Measurements from ENCODE around the gene PRTFDC1. TPM values are rescaled to one million over a fixed set of nuclear protein-coding genes. Genes with fewer than 3 reads are reported as not detected.

The PRTFDC1 gene, protein sequence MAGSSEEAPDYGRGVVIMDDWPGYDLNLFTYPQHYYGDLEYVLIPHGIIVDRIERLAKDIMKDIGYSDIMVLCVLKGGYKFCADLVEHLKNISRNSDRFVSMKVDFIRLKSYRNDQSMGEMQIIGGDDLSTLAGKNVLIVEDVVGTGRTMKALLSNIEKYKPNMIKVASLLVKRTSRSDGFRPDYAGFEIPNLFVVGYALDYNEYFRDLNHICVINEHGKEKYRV
- 7.9 and 9.8 TPM in 2 replicates for total RNA-seq (2014; rRNA removed; shearing (Covaris generic); ENCODE audit: low replicate concordance)

DNA sequence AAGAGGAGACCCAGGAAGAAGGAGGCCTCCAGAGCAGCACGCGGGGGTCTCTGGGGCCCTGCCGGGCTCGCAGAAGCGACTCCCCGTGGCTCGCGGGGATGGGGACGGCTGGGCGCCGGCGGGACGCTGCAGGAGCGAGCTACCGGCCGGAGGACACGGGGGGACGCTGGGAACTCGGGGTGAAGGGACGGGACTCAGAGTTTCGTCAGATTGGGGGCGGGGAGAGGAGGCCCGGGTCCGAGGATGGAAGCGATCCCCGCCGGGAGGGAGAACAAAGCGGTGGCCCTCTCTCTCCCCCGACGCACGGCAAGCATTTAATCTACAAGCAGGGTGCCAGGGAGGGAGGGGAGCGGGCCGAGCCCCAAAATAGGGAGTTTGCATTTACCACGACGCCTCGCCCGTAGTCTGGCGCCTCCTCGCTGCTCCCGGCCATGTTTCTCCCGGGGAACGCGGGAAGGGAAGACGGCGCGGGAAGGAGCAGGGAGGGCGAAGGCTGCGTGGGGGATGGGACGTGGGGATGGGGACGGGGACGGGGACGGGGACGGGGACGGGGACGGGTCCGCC, at the start of gene PRTFDC1:
Gene PRTFDC1 (minus strand): TSS at position 464 of the 564 bp plus-strand sequence. CDS start 31 bp downstream, at position 433.
- DNase-seq (ENCODE audit: low read depth), result no peak
- in situ Hi-C loops (cut with HindIII; ENCODE audit: low pct_unique_long_range_greater_than_20kb, low sequenced_read_pairs), result no loop called here

DNA sequence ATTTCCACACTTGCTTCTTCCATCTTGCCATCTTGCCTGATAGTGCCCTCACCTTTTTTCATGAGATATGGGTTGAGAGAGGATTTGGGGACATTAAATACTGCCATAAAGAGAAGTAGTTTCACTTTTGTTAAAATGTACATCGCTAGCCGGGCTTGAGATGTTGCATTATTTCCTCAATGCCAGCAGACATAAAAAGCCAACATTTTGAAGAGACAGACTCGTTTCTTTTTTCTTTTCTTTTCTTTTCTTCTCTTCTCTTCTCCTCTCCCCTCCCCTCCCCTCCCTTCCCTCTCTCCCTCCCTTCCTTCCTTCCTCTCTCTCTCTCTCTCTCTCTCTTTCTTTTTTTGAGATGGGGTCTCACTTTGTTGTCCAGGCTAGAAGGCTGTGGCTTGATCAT, 45.6 kb upstream of the PRTFDC1 start:
- in situ Hi-C loops (cut with HindIII; ENCODE audit: low pct_unique_long_range_greater_than_20kb, low sequenced_read_pairs), result no loop called here
- DNase-seq (ENCODE audit: low read depth), result no peak

DNA sequence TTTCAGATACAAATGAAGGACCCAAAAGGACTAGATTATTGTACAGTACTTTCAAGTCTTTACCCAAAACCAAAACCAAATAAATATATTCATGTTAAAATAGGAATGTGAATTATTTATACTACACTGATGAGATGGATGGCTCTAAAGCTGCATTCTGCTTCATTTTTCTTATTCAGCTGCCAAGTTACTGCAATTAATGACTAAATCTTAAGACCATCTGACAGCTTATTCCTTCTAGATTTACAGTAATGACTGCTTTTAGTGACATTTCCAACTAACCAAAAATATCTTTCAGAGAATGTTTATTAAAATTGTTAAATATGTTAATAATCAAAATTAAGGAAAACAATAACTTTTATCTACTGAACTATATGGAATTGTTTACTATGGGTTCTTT, 42.7 kb upstream of the PRTFDC1 start:
- in situ Hi-C loops (cut with HindIII; ENCODE audit: low pct_unique_long_range_greater_than_20kb, low sequenced_read_pairs), result no loop called here
- DNase-seq (ENCODE audit: low read depth), result no peak

DNA sequence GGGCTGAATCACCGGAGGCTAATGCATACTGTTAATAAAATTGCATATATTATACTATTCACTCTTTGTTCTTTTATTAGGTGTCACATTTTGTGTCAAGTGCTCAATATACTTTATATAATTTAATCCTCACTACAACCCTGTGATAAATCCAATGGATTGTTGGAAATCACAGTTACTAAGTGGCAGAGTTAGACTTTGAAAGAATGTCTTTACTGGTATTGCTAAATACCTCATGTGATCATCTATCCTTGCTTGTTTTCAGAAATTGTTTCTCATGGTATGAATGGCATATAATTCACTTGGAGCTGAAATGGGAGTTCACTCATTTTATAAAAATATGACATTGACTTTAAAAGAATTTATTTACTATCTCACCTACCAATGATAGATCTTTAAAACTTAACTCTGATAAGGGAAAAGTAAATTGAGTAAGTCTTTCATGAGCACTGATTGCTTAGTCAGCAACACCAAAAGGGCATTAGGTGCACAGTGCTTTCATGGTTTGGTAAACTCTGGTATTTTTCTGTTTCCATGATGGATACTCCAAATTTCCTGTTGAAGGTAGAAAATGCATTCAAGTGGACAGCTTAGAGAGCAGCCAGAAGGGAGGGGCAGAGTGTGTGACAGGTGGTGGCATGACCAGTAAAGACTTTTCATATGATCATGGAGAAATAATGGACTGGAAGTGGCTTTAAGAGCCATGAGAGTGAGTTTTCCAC, 41.0 kb upstream of the PRTFDC1 start:
- peak; percentile 56 for DNase-seq (ENCODE audit: low read depth)
- in situ Hi-C loops (cut with HindIII; ENCODE audit: low pct_unique_long_range_greater_than_20kb, low sequenced_read_pairs), result no loop called here

DNA sequence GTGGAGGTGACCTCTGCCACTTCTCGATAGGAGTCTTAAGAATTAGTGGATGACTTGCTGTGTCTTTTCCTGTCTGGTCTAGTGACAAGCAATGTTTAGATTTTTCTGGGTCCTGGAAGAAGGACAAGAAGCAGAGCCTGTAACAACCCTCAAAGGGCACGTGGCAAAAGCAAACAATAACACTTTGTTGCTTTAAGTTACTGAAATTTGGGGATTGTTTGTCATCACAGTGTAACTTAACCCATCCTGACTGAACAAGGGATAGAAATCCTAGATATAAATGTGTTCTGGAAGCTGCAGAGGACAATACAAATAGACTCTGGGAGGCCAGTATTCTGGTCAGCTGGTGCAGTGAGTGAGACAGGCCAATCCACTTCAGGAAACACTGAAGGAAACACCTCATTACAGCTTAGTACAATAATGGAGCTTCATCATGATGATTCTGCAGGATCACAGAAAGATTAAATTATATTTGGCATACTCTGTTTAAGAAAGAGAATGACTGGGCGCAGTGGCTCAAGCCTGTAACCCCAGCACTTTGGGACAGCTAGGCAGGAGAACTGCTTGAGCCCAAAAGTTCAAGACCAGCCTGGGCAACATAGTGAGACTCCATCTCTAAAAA, 40.2 kb upstream of the PRTFDC1 start:
- in situ Hi-C loops (cut with HindIII; ENCODE audit: low pct_unique_long_range_greater_than_20kb, low sequenced_read_pairs), result no loop called here
- DNase-seq (ENCODE audit: low read depth), result peak; percentile 7

DNA sequence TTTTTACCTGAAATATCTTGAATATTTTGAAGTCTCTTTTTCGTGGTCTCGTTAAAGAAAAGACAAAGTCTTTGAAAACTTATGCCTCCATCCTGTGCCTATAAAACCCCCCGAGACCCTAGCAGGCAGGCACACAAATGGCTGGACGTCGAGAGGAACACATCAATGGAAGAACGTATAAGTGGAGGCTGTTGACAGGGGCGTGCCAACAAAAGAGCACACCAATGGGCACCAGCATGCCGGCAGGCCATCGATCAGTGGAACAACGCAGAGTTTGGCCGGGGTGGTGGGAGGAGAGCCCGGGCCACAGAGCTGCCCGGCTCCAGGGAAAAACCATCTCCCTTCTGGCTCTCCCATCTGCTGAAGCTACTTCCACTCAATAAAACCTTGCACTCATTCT, 38.9 kb upstream of the PRTFDC1 start:
- in situ Hi-C loops (cut with HindIII; ENCODE audit: low pct_unique_long_range_greater_than_20kb, low sequenced_read_pairs), result no loop called here
- no peak for DNase-seq (ENCODE audit: low read depth)

DNA sequence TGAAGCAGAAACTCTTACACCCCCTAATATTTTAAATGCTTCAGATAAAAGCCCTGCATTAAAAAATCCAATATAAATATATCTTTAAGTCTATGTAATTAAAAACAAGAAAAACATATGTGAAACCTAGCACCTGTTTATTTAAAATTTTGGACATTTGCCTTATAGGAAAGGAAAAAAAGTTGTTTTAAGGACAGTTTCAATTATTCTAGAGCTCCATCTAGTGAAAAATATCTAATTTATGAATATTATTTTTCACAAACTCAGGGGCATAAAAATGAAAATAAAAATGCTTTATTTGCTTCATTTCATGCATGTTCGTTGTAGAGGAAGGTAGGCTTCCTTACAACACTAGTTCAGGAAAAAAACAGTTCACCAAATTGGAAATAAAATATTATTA, 37.5 kb upstream of the PRTFDC1 start:
- DNase-seq (ENCODE audit: low read depth), result no peak
- in situ Hi-C loops (cut with HindIII; ENCODE audit: low pct_unique_long_range_greater_than_20kb, low sequenced_read_pairs), result no loop called here

DNA sequence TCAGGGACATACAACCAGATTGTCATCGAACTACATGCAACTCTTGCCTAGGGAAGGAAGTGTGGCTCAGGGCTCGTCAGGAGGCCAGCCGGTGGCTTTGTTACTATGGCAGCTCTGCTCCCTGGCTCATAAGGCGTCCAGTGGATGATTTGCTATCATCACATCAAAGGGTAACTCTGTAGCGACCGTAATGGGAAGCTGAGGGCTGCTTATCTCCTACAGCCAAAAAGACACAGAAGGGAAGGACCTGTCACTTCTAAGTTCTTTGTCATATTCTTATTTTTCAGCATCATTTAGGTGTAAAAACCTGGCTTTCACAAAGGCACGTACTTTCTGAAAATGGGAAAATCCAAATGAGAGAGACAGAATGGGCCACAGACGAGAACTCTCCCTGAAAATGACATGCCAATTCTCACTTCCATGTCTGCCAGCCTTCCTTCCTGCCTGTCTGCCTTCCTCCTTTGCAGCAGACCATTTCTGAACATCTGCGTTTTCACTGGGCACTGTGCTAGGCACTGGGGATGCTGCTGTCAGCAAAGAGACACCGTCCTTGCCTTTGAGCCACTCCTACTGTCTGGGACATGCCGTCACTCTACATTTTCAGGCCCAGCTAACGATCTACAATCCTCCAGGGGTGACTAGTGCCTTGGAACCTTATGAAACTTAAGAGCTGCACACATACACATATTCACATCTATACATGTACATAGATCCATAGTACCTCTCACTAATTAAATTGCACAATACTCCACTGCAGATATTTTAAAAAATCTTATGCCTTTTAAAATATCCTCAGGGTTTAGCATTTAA, 36.6 kb upstream of the PRTFDC1 start:
- no peak for DNase-seq (ENCODE audit: low read depth)
- in situ Hi-C loops (cut with HindIII; ENCODE audit: low pct_unique_long_range_greater_than_20kb, low sequenced_read_pairs), result no loop called here

DNA sequence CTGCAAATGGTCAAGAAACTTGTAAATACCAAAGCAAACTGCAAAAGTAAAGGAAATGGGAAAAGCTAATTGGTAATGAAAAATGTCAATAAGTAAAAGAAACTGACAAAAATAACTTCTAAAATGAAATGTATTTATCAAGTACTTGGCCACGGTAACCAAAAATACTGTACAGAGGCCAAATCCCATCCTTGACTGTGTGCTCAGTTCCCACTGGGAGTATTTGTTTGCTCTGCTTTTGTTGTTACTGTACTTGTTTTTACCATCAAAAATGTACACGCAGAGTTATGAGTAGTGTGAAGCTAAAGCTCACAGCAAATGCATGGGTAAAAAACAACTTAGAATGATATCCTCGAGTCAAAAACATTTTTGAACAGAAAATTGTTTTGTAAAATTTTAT, 32.5 kb upstream of the PRTFDC1 start:
- in situ Hi-C loops (cut with HindIII; ENCODE audit: low pct_unique_long_range_greater_than_20kb, low sequenced_read_pairs), result no loop called here
- DNase-seq (ENCODE audit: low read depth), result no peak

DNA sequence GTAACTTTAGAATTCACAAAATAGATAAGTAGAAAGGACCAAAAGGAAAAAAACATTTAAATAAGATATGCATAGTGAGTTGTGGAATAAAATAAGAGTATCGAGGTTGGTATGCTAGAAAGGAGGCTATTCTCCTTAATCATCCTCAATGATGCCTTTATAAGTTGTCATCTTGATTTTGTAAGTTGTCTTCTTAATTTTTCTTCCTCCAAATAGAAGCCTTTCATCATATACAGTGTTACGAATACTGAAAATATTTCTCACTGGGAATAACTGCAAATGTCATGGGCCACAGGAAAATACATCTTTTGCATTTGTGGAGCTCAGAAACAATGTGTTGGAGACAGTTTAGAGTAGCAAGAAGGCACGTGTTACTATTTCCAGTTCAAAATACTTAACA, 31.5 kb upstream of the PRTFDC1 start:
- in situ Hi-C loops (cut with HindIII; ENCODE audit: low pct_unique_long_range_greater_than_20kb, low sequenced_read_pairs), result no loop called here
- DNase-seq (ENCODE audit: low read depth), result no peak

DNA sequence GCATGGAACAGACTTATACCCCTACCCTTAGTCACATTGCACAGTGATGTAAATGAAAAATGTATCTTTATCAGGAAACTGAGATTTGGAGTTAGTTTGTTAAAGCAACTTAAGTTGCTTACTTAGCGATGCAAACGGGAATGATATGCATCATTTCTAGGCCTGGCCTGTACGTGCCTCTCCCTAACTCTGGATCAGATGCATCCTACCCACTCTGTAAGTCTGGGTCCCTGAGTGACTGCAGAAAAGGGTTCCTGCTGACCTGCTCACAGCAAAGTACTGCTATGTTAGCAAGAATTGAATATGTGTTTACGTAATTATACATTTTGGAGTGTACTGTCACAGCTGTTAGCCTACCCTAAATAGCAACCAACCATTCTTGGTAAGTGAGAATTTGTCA, 30.7 kb upstream of the PRTFDC1 start:
- in situ Hi-C loops (cut with HindIII; ENCODE audit: low pct_unique_long_range_greater_than_20kb, low sequenced_read_pairs), result no loop called here
- no peak for DNase-seq (ENCODE audit: low read depth)

DNA sequence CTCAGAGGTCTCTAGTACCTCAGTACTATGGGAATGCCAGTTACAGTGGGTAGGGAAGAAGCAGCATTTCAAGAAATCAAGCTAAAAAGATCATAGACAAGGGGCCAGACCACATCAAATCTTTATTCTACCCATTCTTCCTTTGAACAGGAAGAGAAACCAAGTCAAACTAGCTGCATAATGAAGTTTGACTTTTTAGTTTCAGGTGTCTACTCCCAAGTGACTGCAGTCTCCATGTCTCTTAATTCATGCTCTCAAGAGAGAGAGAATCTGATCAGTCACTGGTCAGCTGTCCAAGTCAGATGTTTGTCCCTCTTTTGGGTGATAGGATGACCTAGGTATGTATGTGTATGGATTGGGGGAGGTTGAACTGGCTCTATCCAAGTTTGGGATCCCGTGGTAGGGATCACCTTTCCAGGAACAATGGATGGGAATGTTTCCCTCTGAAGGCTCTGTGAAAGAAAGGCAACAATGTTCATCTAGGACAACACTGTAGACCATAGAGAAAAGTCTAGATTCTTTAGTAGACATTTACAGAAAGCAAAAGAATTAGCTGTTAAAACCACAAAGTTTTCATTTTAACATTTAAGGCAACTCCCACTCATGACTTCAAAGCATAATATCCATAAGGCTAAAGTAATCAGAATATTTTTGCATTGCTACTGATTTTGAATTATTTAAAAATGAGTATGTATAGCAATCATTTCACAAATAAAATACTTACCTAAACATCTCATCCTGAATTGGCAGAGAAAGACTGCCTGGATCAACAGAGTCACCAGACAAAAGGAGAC, 30.1 kb upstream of the PRTFDC1 start:
- no peak for DNase-seq (ENCODE audit: low read depth)
- in situ Hi-C loops (cut with HindIII; ENCODE audit: low pct_unique_long_range_greater_than_20kb, low sequenced_read_pairs), result no loop called here

DNA sequence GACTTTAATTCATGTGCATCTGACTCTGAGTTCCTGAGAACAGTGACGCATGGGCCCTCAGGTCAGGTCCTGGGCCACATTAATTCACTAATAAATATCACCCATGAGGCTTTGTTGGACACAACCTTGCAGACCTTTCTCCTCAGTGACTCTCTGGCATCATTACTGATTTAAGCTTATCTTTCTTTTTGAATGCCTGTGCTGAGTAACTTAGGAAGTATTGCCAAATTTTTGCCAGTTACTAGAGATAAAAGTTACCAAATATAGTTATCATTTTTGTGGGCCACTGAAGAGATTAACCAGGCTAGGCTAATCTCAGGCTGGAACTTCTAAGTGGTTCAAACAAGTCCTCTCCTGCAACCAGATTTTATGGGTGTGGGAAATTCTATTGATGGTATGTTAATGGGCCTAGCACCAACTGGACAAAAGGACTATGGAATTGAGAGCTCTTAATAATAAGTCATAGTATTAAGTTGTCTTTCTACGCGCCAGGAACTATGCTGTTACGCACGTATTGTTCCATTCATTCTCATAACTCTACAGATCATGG, 28.8 kb upstream of the PRTFDC1 start:
- DNase-seq (ENCODE audit: low read depth), result no peak
- in situ Hi-C loops (cut with HindIII; ENCODE audit: low pct_unique_long_range_greater_than_20kb, low sequenced_read_pairs), result no loop called here

DNA sequence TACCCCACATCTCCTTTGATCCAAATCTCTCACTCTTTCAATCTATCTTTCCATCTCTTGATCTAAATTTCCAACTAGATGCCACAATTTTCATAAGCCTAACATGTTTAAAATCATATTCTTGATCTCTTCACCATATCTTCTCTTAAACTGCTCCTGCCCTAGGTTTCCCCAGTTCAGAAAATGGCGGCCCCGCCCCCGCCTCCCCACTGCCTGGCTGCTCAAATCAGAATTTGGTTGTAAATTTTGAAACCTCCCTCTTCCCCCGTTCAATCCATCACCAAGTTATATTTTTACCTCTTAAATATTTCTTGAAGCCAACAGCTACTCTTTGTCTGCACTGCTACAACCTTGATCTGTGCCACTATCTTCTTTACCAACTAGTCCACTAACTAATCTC, 27.3 kb upstream of the PRTFDC1 start:
- DNase-seq (ENCODE audit: low read depth), result no peak
- in situ Hi-C loops (cut with HindIII; ENCODE audit: low pct_unique_long_range_greater_than_20kb, low sequenced_read_pairs), result no loop called here

DNA sequence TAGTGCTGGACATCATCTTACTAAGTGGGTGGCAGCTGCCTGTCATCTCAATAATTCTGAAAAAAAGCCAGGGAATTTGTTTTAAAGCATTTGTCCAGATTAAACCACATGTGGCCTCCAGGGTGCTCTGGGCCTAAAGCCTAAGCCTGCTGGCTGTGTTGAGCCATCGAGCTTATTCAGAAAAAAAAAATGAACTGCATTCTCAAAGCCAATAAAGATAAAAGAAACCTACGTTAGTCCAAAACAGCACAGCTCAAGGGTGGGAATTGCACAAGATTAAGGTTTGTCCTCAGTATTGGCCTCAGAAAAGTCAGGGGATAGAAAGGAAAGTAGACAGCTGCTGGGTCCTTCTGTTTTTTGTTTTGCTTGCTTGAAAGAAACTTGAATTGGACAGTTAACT, 22.6 kb upstream of the PRTFDC1 start:
- in situ Hi-C loops (cut with HindIII; ENCODE audit: low pct_unique_long_range_greater_than_20kb, low sequenced_read_pairs), result no loop called here
- no peak for DNase-seq (ENCODE audit: low read depth)

DNA sequence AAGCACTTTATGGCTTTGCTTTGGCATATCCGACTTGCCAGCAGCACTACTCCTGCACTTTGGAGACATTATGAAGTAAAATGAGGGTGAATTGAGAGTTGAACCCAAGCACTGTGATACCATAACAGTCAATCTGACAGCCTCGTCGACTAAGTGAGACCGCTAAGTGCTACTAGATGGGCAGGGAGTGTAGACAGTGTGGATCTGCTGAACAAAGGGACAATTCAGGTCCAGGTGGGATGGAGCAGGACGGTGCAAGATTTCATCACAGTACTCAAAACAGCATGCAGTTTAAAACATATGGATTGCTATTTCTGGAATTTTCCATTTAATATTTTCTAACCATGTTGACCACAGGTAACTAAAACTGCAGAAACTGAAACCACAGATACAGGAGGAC, 20.8 kb upstream of the PRTFDC1 start:
- in situ Hi-C loops (cut with HindIII; ENCODE audit: low pct_unique_long_range_greater_than_20kb, low sequenced_read_pairs), result no loop called here
- no peak for DNase-seq (ENCODE audit: low read depth)

DNA sequence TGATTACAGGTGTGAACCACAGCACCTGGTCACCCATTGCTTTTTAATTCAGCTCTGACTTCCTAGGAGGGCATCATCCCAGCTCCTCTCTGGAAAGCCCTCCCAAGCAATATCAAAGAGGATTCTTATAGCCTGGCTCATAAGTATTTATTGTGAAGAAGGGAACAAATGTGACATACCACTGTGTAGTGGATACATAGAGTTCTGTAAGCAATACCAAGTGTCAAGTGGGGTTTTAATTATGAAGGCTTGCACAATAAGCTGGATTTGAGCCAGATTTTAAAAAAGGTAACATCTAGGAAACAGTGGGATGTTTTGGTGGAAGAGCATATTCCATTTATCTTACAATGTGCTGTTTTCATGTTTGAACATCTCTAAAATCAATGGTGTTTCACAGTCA, 19.0 kb upstream of the PRTFDC1 start:
- no peak for DNase-seq (ENCODE audit: low read depth)
- in situ Hi-C loops (cut with HindIII; ENCODE audit: low pct_unique_long_range_greater_than_20kb, low sequenced_read_pairs), result no loop called here

Measured in Caki2 (cell line).